ENCODE measurements around the gene CSMD2. TPM values are rescaled to one million over a fixed set of nuclear protein-coding genes. Genes with fewer than 3 reads are reported as not detected.

The CSMD2 gene
- total and polyA plus RNA-seq, 12 donors: 0.35 to 5.1 (median 1.5) TPM

GRCh38 chr1:34049477-34049876 is 115.6 kb downstream of the CSMD2 start:
- no peaks in the 10 kb centered on the region for H3K4me1 ChIP-seq (replicated peaks in 1 of 2)
- no peaks in the 10 kb centered on the region for H3K27me3 ChIP-seq
- DNase-seq: no peak
- no peak overlapping the region for H3K4me3 ChIP-seq
- H3K36me3 ChIP-seq (replicated peaks in 1 of 2): no peaks in the 10 kb centered on the region
- H3K27ac ChIP-seq: no peak overlapping the region
- 43 to 50% (median 48%) methylated on average over 2 of the region's 2 CpGs for WGBS, 4 donors
- intact Hi-C loops (cut with DNase I): no loop called here
- no peaks in the 10 kb centered on the region for H3K9me3 ChIP-seq (replicated peaks in 1 of 3)
- TF ChIP-seq, protein P1, sequence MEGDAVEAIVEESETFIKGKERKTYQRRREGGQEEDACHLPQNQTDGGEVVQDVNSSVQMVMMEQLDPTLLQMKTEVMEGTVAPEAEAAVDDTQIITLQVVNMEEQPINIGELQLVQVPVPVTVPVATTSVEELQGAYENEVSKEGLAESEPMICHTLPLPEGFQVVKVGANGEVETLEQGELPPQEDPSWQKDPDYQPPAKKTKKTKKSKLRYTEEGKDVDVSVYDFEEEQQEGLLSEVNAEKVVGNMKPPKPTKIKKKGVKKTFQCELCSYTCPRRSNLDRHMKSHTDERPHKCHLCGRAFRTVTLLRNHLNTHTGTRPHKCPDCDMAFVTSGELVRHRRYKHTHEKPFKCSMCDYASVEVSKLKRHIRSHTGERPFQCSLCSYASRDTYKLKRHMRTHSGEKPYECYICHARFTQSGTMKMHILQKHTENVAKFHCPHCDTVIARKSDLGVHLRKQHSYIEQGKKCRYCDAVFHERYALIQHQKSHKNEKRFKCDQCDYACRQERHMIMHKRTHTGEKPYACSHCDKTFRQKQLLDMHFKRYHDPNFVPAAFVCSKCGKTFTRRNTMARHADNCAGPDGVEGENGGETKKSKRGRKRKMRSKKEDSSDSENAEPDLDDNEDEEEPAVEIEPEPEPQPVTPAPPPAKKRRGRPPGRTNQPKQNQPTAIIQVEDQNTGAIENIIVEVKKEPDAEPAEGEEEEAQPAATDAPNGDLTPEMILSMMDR (IDR thresholded peaks at IDR 0.05): no peak
- TF ChIP-seq POLR2A (IDR thresholded peaks at IDR 0.05): no peak

GRCh38 chr1:34037856-34038255 is 127.2 kb downstream of the CSMD2 start:
- no peaks in the 10 kb centered on the region for H3K27me3 ChIP-seq
- no peak overlapping the region for H3K4me3 ChIP-seq
- intact Hi-C loops (cut with DNase I): no loop called here
- no peak for TF ChIP-seq POLR2A (IDR thresholded peaks at IDR 0.05)
- TF ChIP-seq, protein P1 (IDR thresholded peaks at IDR 0.05): no peak
- WGBS, 4 donors: 63 to 81% (median 70%) methylated on average over 7 of the region's 7 CpGs
- H3K27ac ChIP-seq: no peak overlapping the region
- H3K9me3 ChIP-seq (replicated peaks in 1 of 3): no peaks in the 10 kb centered on the region
- no peaks in the 10 kb centered on the region for H3K4me1 ChIP-seq (replicated peaks in 1 of 2)
- no peaks in the 10 kb centered on the region for H3K36me3 ChIP-seq (replicated peaks in 1 of 2)
- no peak for DNase-seq

- WGBS, 4 donors: 77 to 83% (median 81%) methylated on average over 8 of the region's 8 CpGs
- intact Hi-C loops (cut with DNase I): no loop called here
- H3K4me3 ChIP-seq: no peak overlapping the region
- H3K4me1 ChIP-seq (replicated peaks in 1 of 2): no peaks in the 10 kb centered on the region
- H3K36me3 ChIP-seq (replicated peaks in 1 of 2): no peaks in the 10 kb centered on the region
- no peak for DNase-seq
- TF ChIP-seq POLR2A (IDR thresholded peaks at IDR 0.05): no peak
- TF ChIP-seq, protein P1 (IDR thresholded peaks at IDR 0.05): no peak
- no peak overlapping the region for H3K27ac ChIP-seq
- no peaks in the 10 kb centered on the region for H3K9me3 ChIP-seq (replicated peaks in 1 of 3)
- H3K27me3 ChIP-seq: no peaks in the 10 kb centered on the region
Observed at GRCh38 chr1:34037109-34037508, 127.9 kb downstream of the CSMD2 start.

DNA sequence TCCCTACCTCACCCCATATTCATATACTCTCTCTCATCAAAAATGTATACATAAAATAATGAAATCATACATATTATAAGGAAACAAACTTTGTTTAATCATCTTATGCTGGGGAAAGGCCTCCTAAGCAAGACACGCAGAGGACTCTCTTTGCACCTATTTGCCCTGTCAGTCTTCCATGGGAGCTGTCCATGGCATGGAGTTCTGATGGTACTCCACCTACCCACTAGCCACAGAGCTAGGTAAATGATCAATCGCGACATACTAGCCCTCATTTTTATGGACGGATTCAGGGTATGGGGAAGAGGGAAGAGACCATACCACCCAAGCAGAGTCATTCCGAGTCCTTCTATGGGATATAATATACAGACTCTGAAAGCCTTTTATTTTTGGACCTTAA is 131.0 kb downstream of the CSMD2 start:
- no peaks in the 10 kb centered on the region for H3K9me3 ChIP-seq (replicated peaks in 1 of 3)
- H3K36me3 ChIP-seq (replicated peaks in 1 of 2): no peaks in the 10 kb centered on the region
- DNase-seq: no peak
- H3K27me3 ChIP-seq: no peaks in the 10 kb centered on the region
- TF ChIP-seq, protein P1 (IDR thresholded peaks at IDR 0.05): no peak
- H3K4me1 ChIP-seq (replicated peaks in 1 of 2): no peaks in the 10 kb centered on the region
- 76 to 91% (median 88%) methylated on average over 5 of the region's 5 CpGs for WGBS, 4 donors
- intact Hi-C loops (cut with DNase I): no loop called here
- H3K4me3 ChIP-seq: no peak overlapping the region
- H3K27ac ChIP-seq: no peak overlapping the region
